ENCODE results near the gene PLEKHG2.

Gene PLEKHG2

DNA sequence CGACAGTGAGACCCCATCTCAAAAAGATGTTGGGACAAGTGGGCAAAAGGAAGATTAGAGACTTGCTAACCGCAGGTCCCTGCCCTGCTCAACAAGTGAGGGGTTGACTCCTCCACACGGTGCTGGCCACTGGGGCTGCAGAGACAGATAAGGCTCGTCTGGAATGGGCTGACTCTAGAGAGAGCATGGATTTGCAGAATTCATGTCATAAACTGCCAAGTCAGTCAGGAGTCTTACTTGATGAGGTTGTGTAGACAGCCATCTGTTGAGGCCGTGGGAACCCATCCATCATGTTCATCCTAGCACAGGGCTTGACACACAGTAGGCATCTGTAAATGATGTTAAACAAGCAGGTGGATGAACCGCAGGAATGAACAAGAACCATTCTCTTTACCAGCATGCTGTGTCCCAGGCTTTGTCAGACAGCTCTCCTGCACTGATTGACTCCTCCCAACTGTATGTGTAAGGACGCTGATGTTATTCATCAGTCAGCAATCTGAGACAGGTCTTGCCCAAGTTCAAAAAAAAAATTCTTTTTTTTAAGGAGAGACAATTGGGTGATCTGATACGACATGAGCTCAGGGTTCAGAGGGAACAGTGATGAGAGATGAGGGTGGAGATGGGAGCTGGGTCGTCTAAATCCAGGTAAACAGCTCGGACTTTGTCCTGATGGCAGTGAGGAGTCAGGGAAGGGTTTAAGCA is 30.4 kb upstream of the PLEKHG2 start:
- Mint-ChIP-seq H3K36me3 (peaks cover 21% of the 10 kb centered on the region), H3K4me1 (no peaks in the 10 kb centered on the region), H3K27me3 (no peaks in the 10 kb centered on the region), H3K4me3 (no peak overlapping the region), H3K27ac (peak overlapping the region; percentile 12), H3K9me3 (no peaks in the 10 kb centered on the region)

DNA sequence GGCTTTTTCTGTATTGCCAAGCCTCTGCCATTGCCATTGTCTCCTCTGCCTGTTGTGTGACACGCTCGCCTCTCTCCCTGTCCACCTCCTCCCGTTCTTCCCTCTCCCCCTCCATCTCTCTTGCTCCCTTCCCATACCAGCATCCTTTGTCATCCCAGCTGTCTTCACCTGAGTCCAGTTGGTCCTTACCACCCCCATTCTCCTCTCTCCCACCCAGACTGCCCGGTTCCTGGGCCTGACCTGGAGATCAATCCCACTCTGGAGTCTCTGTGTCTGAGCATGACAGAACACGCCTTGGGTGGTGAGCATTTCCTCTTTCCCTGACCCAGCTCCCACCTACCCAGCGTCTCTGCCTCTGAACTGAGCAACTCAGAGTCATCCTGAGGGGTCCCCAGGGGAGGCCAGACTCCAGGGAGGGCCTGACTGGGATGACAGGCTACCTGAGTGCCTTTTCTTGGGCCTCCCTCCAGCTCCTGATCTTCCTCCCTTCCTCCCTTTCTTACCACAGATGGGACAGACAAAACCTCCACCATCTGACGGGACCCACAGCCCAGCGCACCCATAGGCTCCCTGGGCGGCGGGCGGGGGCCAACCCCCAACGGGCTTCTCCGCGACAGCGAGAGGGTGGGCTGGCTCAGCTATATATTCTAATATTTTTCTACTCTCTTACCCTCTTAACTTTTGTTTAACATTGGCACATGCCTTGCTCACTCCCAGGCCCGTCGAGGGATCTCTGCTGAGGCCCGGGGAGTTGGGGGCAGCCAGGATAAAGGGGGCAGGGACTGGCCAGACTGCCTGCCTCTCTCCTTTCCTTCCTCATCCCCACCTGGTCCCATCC is 29.3 kb upstream of the PLEKHG2 start:
- Mint-ChIP-seq H3K4me3 (no peak overlapping the region), H3K4me1 (peaks cover 1% of the 10 kb centered on the region), H3K9me3 (no peaks in the 10 kb centered on the region), H3K27ac (no peak overlapping the region), H3K36me3 (peaks cover 21% of the 10 kb centered on the region), H3K27me3 (no peaks in the 10 kb centered on the region)

DNA sequence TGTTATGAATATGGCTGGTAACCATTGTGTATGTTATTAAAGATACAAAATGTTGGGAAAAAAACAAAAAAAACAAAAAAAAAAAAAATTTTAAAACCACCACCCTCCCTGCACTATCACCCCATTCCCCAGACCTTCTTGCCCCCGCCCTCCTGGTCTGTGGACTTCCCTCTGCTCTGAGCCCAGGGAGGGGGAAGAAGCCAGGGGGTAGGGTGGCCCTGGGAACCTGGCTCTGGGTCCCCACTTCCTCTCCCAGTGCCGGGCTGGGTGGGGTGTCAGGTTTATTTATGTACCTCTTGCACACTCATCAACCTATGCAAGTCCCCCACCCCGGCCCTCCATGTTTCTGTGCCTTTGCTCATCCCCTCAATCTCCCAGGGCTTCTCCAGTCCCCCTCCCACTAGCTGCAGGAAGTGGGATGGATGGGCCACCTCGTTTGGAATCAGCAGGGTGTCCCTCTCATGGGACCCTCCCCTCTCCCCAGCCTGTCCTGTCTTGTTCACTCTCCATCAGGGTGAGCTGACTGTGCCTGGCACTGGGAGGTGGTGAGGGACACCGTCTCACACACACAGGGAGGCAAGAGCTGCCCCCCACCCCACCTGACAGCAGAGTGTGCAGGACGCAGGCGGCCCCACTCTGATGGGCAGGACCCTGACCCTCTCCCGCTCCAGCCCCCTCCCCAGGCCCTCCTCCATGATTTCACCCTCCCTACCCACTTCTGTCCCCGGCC is 27.5 kb upstream of the PLEKHG2 start:
- Mint-ChIP-seq H3K27ac (peak overlapping the region; percentile 72), H3K4me1 (peaks cover 11% of the 10 kb centered on the region), H3K27me3 (no peaks in the 10 kb centered on the region), H3K9me3 (no peaks in the 10 kb centered on the region), H3K36me3 (peaks cover 17% of the 10 kb centered on the region), H3K4me3 (no peak overlapping the region)

DNA sequence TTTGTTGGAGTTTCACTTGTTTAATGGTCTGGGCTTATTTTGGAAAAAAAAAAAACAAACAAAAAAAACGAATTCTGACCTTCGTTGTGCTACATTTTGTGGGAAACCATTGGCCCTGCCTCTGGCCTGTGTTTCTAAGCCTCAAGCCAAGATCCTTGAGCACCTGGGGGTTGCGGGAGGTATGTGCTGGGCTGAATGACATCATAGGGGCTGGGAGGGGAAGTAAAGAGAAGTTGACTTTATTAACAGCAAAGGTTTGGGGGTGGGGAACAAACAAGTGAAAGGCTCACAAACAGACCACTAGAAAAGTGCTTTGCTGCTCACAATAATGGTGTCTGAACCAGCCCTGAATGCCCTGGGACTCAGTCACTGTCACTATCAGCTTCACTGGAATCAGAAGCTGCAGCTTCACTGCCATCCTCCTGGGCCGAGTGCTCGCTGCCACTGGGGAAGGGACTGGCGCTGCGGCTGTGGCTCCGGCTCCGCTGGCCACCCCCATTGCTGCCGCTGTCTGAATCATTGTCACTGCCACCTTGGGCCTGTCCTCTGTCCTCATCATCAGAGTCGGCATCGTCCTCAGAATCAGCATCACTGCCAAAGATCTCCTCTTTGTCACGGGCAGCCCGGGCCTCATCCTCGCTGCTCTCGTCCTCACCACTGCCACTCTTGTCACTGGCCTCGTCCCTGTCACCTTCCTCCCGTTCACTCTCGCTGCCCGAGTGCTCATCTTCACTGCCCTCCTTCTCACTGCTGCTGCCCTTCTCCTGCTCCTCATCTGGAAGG is 26.6 kb upstream of the PLEKHG2 start:
- Mint-ChIP-seq H3K27ac (peak overlapping the region; percentile 68), H3K27me3 (no peaks in the 10 kb centered on the region), H3K4me1 (peaks cover 16% of the 10 kb centered on the region), H3K36me3 (peaks cover 16% of the 10 kb centered on the region), H3K9me3 (no peaks in the 10 kb centered on the region), H3K4me3 (no peak overlapping the region)

DNA sequence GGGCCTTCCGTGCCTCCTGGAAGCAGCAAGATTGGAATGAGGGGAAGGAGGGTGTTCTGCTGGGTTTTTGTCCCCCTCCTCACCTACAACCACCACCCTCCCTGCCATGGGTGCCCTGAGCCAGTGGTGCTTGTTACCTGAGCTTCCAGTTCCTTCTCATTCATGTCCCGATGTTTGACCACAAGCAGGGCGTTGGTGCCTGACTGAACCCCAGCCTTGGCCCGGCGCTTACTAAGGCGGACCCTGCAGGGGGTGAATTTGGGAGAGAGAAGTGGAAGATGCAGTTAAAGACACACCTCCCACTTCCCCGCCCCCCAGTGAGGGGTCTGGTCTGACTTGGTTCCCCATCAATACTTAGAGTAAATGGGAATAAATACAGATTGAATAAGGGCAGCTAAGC is 25.9 kb upstream of the PLEKHG2 start:
- Mint-ChIP-seq H3K27me3 (no peaks in the 10 kb centered on the region), H3K27ac (peak overlapping the region; percentile 12), H3K9me3 (no peaks in the 10 kb centered on the region), H3K36me3 (peaks cover 9% of the 10 kb centered on the region), H3K4me1 (peaks cover 19% of the 10 kb centered on the region), H3K4me3 (no peak overlapping the region)

DNA sequence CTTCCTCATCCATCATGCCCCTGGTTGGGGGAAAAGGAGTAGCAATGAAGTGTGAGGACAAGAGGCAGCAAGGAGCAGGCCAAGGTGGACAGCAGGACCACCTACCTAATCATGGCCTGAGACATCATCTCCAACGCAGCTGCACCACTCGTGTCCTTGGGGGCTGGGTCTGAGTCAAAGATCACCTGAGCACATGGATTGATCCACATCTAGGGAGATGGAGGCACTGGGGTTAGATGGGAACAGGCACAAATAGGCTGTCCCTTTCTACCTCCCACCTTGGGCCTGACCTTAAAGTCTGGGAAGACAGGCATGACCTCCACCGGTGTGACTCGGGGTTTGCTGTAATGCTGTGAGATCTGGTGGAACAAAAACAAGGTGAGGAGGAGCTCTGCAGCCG is 23.8 kb upstream of the PLEKHG2 start:
- H3K4me3 Mint-ChIP-seq = no peak overlapping the region
- peaks cover 8% of the 10 kb centered on the region for H3K36me3 Mint-ChIP-seq
- no peaks in the 10 kb centered on the region for H3K27me3 Mint-ChIP-seq
- H3K9me3 Mint-ChIP-seq = no peaks in the 10 kb centered on the region
- H3K27ac Mint-ChIP-seq = peak overlapping the region; percentile 74
- peaks cover 32% of the 10 kb centered on the region for H3K4me1 Mint-ChIP-seq

DNA sequence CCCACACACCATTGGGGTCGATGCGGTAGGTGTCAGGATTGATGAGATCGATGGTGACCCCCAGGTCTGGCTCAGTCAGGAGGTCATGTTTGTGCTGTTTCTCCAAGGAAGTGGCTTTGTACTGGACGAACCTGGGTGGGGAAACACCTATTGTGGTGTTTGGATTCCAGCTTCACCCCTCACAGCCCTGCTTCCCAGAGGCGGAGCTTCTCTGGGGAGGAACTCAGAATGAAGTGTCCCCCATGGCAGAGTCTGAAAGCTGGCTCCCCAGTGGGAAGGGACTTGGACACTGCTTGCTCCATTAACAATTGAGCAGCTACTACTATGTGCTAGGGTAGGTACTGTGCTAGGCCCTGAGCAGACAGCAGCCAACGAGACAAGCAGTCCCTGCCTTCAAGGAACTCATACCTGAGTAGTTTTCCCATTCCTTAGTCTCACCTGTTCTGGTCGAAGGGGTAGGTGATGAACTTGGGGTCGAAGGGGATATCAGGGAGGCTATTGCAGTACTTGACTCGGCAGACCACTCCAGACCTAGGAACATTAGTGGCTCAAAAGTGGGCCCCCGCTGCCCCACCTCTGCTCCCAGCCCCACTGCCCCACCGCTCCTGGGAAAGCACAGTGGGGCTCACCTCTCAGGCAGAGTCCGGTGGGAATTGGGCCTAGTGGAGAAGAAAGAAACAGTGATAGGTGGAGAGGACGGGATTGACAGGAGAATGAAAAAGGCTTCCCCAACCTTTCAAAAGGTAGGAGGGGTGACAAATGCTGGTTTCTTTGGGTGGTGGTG is 22.6 kb upstream of the PLEKHG2 start:
- Mint-ChIP-seq H3K9me3 (no peaks in the 10 kb centered on the region), H3K4me3 (peak overlapping the region; percentile 96), H3K27me3 (no peaks in the 10 kb centered on the region), H3K36me3 (peaks cover 10% of the 10 kb centered on the region), H3K4me1 (peaks cover 35% of the 10 kb centered on the region), H3K27ac (peak overlapping the region; percentile 94)

DNA sequence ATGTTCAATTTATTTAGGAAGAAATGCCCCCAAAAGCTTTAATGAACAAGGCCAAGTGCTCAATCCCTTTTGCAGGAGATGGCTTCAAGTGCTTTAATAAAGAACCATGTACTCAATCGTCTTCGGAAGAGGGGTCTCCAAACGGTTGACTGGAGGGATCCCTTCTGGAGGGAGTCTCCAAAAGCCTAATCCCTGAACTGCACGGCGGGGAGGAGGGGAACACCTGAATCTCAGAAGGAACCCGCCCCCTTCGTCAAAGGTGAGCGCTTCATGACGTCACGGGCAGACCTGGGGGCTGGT is 22.1 kb upstream of the PLEKHG2 start:
- peaks cover 38% of the 10 kb centered on the region for H3K4me1 Mint-ChIP-seq
- H3K27ac Mint-ChIP-seq = peak overlapping the region; percentile 94
- H3K36me3 Mint-ChIP-seq = peaks cover 10% of the 10 kb centered on the region

DNA sequence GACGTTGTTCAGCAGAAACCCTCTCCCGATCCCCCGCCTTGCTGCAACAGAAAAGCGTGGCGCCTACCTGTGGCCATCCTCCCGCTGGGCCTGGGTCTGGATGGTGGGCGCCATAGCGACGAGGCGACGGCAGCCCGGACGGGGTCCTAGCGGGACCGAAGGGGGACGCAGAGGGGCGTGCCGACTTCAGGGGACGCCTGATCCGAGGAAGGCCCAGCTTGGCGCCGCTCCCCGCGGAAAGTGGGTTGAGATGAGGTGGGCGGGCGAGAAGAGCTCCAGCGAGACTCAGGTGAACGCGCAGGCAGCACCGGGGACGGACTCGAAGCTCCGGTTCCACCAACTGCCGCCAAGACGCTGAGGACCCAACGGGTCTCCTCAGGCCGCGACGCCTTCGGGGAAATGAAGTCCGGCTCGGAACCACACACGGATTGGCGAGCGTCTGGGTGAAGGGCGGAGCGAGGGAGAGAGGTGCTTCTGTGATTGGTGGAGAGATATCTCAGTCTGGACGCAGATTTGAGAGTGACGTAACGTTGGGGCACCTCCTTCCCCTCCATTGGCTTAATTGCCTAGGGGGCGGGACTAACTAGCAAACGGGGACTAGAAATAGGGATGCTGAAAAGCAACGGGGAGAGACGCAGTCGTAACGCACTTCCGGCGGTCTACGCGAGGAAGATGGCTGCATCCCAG is 21.6 kb upstream of the PLEKHG2 start, which contains the start of the genes MED29 and PAF1:
TSS of gene MED29 (plus strand) at position 628 of the 687 bp plus-strand sequence. CDS start at position 673, 45 bp downstream.
TSS of gene PAF1 (minus strand) at position 356 of the 687 bp plus-strand sequence. CDS start at position 114, 242 bp downstream.
- Mint-ChIP-seq H3K4me3 (peak within 1 kb of the TSS; percentile 96), H3K9me3 (no peaks in the 10 kb centered on the region), H3K27me3 (no peaks in the 10 kb centered on the region), H3K4me1 (peaks cover 38% of the 10 kb centered on the region), H3K36me3 (peaks cover 7% of the 10 kb centered on the region), H3K27ac (peak within 1 kb of the TSS; percentile 94)

More for the DNA sequence above, 22.1 kb upstream of the PLEKHG2 start:
- Mint-ChIP-seq H3K4me3 (peak overlapping the region; percentile 96), H3K27me3 (no peaks in the 10 kb centered on the region), H3K9me3 (no peaks in the 10 kb centered on the region)

DNA sequence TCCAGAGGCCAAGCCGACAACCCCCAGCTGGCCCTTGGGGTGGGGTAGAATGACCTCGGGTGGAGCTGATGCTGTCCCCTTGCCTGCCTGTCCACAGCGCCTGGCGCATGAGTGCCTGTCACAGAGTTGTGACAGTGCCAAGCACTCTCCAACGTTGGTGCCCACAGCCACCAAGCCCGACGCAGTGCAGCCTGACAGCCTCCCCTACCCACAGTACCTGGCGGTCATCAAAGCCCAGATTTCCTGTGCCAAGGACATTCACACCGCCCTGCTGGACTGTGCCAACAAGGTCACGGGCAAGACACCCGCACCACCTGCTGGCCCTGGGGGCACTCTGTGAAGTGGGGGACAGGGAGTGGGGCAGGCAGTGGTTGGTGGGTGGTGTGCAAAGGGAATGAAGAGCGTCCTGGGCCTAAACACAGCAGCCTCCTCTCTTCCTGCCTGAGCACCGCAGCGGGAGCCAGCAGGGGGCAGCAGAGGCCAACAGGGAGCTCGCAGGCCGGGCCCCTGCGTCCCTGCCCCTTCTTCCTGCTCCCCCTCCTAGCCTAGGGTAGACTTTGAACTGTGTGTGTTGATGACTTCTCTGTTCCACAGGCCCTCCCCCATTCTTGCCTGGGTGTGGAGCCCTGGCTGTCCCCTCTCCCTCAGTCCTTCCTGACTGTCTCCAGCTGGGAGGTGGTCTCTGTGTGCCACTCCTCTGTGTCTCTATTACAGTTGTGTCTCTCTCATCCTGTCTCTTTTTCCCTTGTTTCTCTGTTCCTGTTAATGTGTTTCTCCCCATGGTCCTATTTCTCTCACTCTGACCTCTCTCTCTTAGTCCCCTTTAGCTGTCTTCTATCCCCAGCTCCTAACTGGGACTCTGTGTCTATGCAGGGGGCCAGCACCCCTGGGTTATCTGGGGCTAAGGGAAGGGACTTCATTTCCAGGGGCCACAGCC is 14.8 kb upstream of the PLEKHG2 start:
- peak overlapping the region; percentile 50 for H3K4me3 Mint-ChIP-seq
- peak overlapping the region; percentile 71 for H3K27ac Mint-ChIP-seq
- H3K27me3 Mint-ChIP-seq = no peaks in the 10 kb centered on the region
- no peaks in the 10 kb centered on the region for H3K9me3 Mint-ChIP-seq
- H3K4me1 Mint-ChIP-seq = peaks cover 62% of the 10 kb centered on the region
- peaks cover 2% of the 10 kb centered on the region for H3K36me3 Mint-ChIP-seq

DNA sequence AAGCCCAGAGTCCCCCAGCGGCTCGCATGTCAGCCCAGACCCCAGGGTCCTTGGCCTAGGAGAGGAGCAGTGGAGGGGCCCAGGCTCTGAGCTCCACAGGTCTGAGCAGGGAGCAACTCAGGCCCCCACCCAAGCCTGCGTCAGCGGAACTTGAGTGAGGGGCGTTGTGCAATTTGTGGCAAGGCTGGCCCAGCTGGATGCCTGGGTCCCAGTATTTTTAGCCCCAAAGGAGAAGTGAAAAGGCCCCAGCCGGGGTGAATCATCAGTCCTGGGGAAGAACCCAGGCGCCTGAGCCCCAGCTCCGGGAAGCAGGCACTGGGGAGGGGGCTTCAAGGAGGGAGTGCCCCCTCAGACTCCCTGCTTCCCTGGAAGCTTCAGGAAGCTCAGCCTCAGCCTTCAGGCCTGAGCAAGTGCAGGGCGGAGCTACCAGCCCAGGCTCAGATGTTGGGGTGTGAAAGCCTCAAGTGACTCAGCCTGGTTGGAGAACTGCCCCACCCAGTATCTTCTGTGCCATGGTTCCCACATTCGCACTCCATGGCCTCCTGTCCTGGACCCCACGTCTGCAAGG is 14.1 kb upstream of the PLEKHG2 start:
- peaks cover 63% of the 10 kb centered on the region for H3K4me1 Mint-ChIP-seq
- H3K9me3 Mint-ChIP-seq = no peaks in the 10 kb centered on the region
- H3K27me3 Mint-ChIP-seq = no peaks in the 10 kb centered on the region
- peaks cover 2% of the 10 kb centered on the region for H3K36me3 Mint-ChIP-seq
- peak overlapping the region; percentile 50 for H3K4me3 Mint-ChIP-seq
- no peak overlapping the region for H3K27ac Mint-ChIP-seq

DNA sequence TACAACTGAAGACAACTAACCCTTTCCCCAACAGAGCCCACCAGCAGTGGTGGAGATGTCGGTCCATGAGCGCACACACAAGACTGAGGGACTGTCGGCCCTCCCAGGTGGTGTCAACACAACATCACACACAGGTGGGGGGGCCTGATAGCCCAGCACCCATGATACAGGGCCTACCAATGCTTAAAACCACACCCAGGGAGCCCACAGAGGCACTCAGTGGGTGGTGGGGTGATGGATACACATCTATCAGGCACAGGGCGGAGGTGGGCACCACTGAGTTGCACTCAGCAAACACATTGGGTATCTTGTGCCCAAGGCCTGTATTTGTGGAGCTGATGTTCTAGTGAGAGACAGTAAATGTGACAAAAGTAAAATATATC is 12.8 kb upstream of the PLEKHG2 start:
- H3K4me1 Mint-ChIP-seq = peaks cover 63% of the 10 kb centered on the region
- H3K36me3 Mint-ChIP-seq = no peaks in the 10 kb centered on the region
- H3K9me3 Mint-ChIP-seq = no peaks in the 10 kb centered on the region
- peak overlapping the region; percentile 12 for H3K4me3 Mint-ChIP-seq
- H3K27ac Mint-ChIP-seq = peak overlapping the region; percentile 39
- no peaks in the 10 kb centered on the region for H3K27me3 Mint-ChIP-seq

DNA sequence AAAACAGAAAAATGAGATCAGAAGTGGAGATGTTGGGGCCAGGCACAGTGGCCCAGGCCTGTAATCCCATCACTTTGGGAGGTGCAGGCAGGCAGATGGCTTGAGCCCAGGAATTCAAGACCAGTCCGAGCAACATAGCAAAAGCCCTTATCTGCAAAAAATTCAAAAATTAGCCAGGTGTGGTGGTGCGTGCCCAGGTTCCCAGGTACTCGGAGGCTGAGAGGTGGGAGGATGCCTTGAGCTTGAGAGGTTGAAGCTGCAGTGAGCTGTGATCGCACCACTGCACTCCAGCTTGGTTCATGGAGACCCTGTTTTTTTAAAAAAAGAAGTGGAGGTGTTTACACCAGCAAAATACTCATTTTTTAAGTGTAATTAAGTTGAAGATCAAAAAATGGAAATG is 12.4 kb upstream of the PLEKHG2 start:
- Mint-ChIP-seq H3K27ac (peak overlapping the region; percentile 39), H3K9me3 (no peaks in the 10 kb centered on the region), H3K4me1 (peaks cover 65% of the 10 kb centered on the region), H3K27me3 (no peaks in the 10 kb centered on the region), H3K36me3 (no peaks in the 10 kb centered on the region), H3K4me3 (peak overlapping the region; percentile 9)
